Effector memory CD8-positive, alpha-beta T cell (primary cell): ENCODE measurements around the gene TRMT10B.
"Not testable (repeated sequence)": the region's sequence is repeated elsewhere in the genome, so short reads cannot be mapped to it uniquely, and the experiment has no call there.

Source experiments
- ATAC-seq: fragments of 150-1000 bp; cut with Tn5 transposase; replicated peaks from 2 replicates; pipeline ENCODE4 v1.10.0; 2021; ENCODE audit warnings: mild to moderate bottlenecking, moderate library complexity
- DNase-seq, 3 experiments: peaks; one replicate each; pipeline ENCODE4 v3.0.0; 2021
- H3K27ac Mint-ChIP-seq, 2 donors: one replicate each; pipeline ENCODE4 v1.8.0; 2022; ENCODE audit warnings: mild to moderate bottlenecking in 2 of 2, mixed read lengths in 2 of 2, moderate library complexity in 2 of 2
- H3K27me3 Mint-ChIP-seq, 2 donors: one replicate each; pipeline ENCODE4 v1.8.0; 2022; ENCODE audit warnings: mixed read lengths in 2 of 2
- H3K36me3 Mint-ChIP-seq: one replicate; pipeline ENCODE4 v1.8.0; 2022; ENCODE audit warnings: mild to moderate bottlenecking, moderate library complexity, mixed read lengths; ENCODE audit not compliant: insufficient read depth
- H3K4me1 Mint-ChIP-seq, 2 donors: one replicate each; pipeline ENCODE4 v1.8.0; 2022; ENCODE audit warnings: low read depth in 2 of 2, mixed read lengths in 2 of 2
- H3K4me3 Mint-ChIP-seq, 2 donors: one replicate each; pipeline ENCODE4 v1.8.0; 2022; ENCODE audit warnings: mild to moderate bottlenecking in 2 of 2, mixed read lengths in 2 of 2, moderate library complexity in 2 of 2
- H3K9me3 Mint-ChIP-seq, 2 donors: one replicate each; pipeline ENCODE4 v1.8.0; 2022; ENCODE audit warnings: mixed read lengths in 2 of 2

Gene TRMT10B

DNA sequence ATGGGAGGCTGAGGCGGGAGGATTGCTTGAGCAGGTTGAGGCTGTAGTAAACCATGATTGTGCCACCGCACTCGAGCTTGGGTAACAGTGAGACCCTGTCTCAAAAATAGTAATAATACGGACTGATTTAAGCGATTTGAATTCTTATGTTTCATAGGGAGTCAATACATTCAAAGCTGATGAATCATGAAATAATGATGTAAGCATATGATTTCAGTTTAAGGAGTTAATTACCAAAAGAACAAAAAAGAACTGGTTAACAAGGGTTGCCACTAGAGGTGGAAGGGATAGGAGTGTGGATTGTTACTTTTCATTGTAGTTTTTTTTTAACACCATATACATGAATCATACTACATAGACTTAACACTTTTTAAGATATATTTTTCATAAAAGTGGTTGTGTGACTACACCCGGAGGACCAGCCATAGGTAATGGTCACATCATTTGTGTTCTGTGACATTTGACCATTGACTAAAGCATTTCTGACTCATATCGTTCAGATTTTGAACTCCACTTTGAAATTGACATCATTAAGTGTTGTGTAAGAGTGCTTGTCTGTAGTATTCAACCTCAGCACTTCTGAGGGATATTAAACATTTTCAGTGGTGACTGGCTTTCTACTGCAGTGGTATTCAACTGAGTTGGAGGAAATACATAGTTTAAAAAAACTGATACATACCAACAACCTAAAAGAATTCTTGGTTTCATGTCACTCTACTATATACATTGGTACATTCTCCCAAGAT, 7.0 kb downstream of the TRMT10B start:
- Mint-ChIP-seq H3K27ac (peak overlapping the region in 1 of 2 donors; percentile 16), H3K27me3 (no peaks in the 10 kb centered on the region), H3K9me3 (no peaks in the 10 kb centered on the region), H3K4me1 (peaks cover 9 to 10% of the 10 kb centered on the region in 2 donors), H3K36me3 (peaks cover 18% of the 10 kb centered on the region), H3K4me3 (no peak overlapping the region)
- DNase-seq (no peak), ATAC-seq (no peak)

DNA sequence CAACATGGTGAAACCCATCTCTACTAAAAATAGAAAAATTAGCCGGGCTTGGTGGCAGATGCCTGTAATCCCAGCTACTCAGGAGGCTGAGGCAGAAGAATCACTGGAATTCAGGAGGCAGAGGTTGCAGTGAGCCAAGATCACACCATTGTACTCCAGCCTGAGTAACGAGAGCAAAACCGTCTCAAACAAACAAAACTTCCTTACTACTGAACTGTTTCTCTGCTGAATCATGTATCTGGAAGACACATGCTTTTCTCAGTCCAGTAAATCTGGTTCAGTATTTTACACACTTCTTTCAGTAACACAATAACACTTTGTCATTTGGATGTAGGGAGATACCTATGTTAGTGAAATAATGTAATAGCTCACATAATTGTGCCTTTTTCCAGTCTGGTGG, 7.9 kb downstream of the TRMT10B start:
- Mint-ChIP-seq H3K27ac (peak overlapping the region; percentile 16 to 53), H3K9me3 (no peaks in the 10 kb centered on the region), H3K27me3 (no peaks in the 10 kb centered on the region), H3K4me1 (peaks cover 9 to 11% of the 10 kb centered on the region in 2 donors), H3K4me3 (no peak overlapping the region), H3K36me3 (peaks cover 18% of the 10 kb centered on the region)
- no peak for ATAC-seq
- DNase-seq: no peak

- not testable (repeated sequence) for H3K9me3 Mint-ChIP-seq, ATAC-seq, H3K27me3 Mint-ChIP-seq, DNase-seq, H3K27ac Mint-ChIP-seq, H3K4me3 Mint-ChIP-seq
- H3K4me1 Mint-ChIP-seq: peaks cover 6 to 10% of the 10 kb centered on the region in 2 donors
- peaks cover 19% of the 10 kb centered on the region for H3K36me3 Mint-ChIP-seq
Measured at GRCh38 chr9:37765263-37765662, 11.7 kb downstream of the TRMT10B start.

DNA sequence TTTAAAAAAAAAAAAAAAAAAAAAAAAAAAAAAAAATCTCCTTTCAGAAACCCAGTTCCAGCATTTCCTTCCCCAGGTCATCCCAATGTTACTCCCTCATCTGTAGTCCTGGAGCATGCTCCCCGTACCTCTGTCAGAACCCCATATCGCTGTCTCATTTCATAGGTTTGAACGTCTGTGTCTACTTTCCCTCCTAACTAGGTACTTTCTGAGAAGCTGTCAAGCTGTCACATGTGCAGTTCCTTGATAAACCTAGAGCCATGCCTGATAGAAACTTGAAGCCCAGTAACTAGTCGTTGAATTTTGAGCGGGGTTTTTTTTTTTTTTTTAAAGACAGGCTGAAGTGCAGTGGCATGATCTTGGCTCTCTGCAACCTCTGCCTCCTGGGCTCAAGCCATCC, 15.7 kb downstream of the TRMT10B start:
- Mint-ChIP-seq H3K27me3 (no peaks in the 10 kb centered on the region), H3K27ac (peak overlapping the region; percentile 29 to 49), H3K4me3 (no peak overlapping the region), H3K9me3 (no peaks in the 10 kb centered on the region), H3K36me3 (peaks cover 25% of the 10 kb centered on the region), H3K4me1 (peaks cover 4 to 10% of the 10 kb centered on the region in 2 donors)
- ATAC-seq (no peak), DNase-seq (no peak)

DNA sequence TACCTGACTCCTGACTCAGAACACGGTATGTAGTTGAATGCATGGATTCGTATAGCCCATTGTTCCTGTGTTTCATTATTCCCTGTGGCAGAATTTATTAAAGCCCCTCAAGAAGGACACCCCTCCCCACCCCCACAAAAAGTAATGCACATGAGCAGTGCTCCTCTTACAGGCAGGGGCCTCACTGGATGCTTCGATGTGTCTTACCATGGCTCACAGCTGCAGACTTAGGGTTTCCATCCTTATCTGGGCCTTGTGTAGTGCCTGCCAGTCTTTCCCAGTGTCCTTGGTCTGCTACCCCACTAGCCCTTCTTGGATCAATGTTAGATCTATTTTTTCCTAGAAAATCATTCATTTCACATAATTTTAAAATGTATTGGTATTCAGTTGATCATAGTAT, 16.4 kb downstream of the TRMT10B start:
- peaks cover 23% of the 10 kb centered on the region for H3K36me3 Mint-ChIP-seq
- H3K9me3 Mint-ChIP-seq: no peaks in the 10 kb centered on the region
- no peak overlapping the region for H3K4me3 Mint-ChIP-seq
- peaks cover 4 to 10% of the 10 kb centered on the region in 2 donors for H3K4me1 Mint-ChIP-seq
- H3K27ac Mint-ChIP-seq: peak overlapping the region in 1 of 2 donors; percentile 29
- ATAC-seq (no peak), DNase-seq (no peak)
- H3K27me3 Mint-ChIP-seq: no peaks in the 10 kb centered on the region

DNA sequence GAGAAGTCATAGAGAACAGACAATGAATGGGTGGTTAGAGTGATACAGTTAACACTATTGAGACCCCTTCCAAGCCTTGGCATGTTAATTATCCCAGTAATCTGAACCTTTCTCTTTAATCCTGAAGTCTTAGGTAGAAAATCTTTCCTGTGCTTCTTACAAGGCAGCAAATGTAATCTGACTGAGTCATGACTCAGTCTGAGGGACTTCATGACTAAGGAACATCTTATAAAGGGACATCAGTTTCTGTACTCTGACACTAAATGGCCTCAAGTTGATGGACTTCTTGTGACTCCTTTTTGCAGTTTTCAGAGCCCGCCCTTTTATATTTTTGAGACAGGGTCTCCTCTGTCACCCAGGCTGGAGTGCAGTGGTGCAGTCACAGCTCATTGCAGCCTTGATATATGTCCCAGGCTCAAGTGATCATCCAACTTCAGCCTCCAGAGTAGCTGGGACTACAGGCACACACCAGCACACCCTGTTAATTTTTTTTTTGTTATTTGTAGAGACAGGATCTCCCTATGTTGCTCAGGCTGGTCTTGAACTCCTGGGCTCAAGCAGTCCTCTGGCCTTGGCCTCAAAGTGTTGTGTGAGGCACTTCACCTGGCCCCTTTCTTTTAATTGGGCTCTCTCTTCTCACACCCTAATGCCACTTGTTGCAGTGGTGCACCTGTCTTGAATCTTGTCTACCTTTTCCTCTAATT, 21.8 kb downstream of the TRMT10B start:
- H3K9me3 Mint-ChIP-seq: no peaks in the 10 kb centered on the region
- DNase-seq (no peak), ATAC-seq (no peak)
- no peak overlapping the region for H3K4me3 Mint-ChIP-seq
- peaks cover 58% of the 10 kb centered on the region for H3K36me3 Mint-ChIP-seq
- H3K27ac Mint-ChIP-seq: peak overlapping the region in 1 of 2 donors; percentile 25
- H3K4me1 Mint-ChIP-seq: peaks cover 3 to 4% of the 10 kb centered on the region in 2 donors
- no peaks in the 10 kb centered on the region for H3K27me3 Mint-ChIP-seq

- H3K27ac Mint-ChIP-seq: no peak overlapping the region
- H3K4me3 Mint-ChIP-seq: no peak overlapping the region
- peaks cover 3 to 9% of the 10 kb centered on the region in 2 donors for H3K4me1 Mint-ChIP-seq
- no peak for ATAC-seq
- peaks cover 62% of the 10 kb centered on the region for H3K36me3 Mint-ChIP-seq
- DNase-seq: no peak
- H3K9me3 Mint-ChIP-seq: no peaks in the 10 kb centered on the region
- no peaks in the 10 kb centered on the region for H3K27me3 Mint-ChIP-seq
Measured at GRCh38 chr9:37776328-37776727, 22.7 kb downstream of the TRMT10B start.

DNA sequence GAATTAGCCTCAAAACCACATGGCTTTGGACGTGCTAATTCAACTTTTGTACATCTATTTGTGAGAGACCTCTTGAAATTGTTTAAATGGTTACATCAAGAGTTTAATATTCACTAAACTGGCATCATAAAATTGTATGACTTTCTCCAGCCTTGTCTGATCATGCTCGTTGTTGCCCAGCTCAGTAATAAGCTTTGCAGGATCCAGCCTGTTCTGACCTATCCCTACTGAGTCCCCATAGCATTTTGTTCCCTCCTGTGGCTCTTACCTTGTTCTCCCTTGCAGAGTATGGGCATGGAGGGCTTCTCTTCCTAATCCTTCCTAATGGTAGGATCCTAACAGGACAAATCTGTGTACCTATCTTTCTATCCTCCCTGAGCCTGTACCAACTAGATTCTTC, 24.9 kb downstream of the TRMT10B start:
- ATAC-seq (no peak), DNase-seq (no peak)
- Mint-ChIP-seq H3K27me3 (no peaks in the 10 kb centered on the region), H3K27ac (no peak overlapping the region), H3K4me3 (no peak overlapping the region), H3K9me3 (no peaks in the 10 kb centered on the region), H3K4me1 (peaks cover 11 to 21% of the 10 kb centered on the region in 2 donors), H3K36me3 (peaks cover 61% of the 10 kb centered on the region)

DNA sequence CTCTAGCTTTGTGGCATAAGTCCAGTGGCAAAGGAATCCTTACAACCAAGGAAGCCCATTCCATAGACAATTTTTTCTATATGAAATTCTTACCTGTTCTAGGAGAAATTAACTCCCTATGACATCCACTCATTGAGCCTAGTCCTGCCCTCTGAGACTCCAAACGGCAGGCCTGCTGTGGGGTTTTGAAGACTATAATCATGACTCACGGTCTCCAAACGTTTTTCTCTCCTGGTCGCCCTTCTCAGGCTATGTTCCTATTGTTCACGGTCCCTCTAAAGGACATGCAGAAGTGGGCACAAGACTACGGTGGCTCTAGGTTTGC, 30.6 kb downstream of the TRMT10B start:
- DNase-seq (no peak), ATAC-seq (no peak)
- no peaks in the 10 kb centered on the region for H3K9me3 Mint-ChIP-seq
- H3K4me3 Mint-ChIP-seq: peak overlapping the region; percentile 99
- peak overlapping the region; percentile 99 for H3K27ac Mint-ChIP-seq
- H3K27me3 Mint-ChIP-seq: no peaks in the 10 kb centered on the region
- H3K36me3 Mint-ChIP-seq: peaks cover 40% of the 10 kb centered on the region
- H3K4me1 Mint-ChIP-seq: peaks cover 26 to 39% of the 10 kb centered on the region in 2 donors

DNA sequence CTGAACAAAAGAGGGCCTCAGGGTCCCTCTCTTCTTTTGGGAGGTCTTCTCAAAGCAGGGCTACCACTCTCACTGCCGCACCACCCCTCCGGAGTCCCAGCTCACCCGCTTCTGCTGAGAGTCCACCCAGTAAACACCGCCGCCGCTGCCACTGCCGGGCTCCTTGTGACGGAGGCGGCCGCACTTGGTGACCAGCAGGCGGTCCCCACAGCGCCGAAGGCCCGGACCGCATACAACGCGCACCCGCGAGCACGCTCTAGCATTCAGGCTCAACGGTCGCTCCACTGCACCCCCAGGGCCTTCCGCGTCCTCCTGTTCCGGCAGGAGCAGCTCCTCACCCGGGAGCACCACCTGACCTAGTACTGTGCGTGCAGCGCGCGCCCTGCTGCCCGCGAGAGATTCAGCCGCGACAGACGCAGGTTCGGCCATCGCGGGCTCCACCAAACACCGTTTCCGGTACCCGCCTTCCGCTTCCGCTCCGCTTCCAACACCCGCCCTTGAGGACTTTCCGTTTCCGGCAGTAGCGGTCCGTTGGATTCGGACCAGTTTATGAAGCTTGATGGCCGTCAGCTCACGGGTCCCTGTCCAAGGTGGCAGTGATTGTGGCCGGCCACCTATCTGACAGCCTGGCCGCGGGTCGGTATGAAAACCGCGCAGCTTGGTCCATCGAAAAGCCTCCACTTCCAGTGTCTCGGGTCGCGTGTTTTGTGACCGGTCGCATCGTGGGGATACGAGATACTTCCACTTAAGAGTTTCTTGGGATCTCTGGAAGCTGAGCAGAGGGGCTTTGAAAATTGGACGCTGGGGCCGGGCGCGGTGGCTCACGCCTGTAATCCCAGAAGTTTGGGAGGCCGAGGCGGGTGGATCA, 31.2 kb downstream of the TRMT10B start, which contains the start of gene EXOSC3:
Gene EXOSC3, minus strand, starts transcription at position 449 of the 868 bp plus-strand sequence. Its CDS starts 20 bp downstream, at position 429.
- DNase-seq (peak; percentile 78 to 80 (median 79)), ATAC-seq (peak; percentile 88)
- Mint-ChIP-seq H3K4me3 (peak within 1 kb of the TSS; percentile 99), H3K9me3 (no peaks in the 10 kb centered on the region), H3K27me3 (no peaks in the 10 kb centered on the region), H3K4me1 (peaks cover 26 to 39% of the 10 kb centered on the region in 2 donors), H3K27ac (peak within 1 kb of the TSS; percentile 99), H3K36me3 (peaks cover 34% of the 10 kb centered on the region)

DNA sequence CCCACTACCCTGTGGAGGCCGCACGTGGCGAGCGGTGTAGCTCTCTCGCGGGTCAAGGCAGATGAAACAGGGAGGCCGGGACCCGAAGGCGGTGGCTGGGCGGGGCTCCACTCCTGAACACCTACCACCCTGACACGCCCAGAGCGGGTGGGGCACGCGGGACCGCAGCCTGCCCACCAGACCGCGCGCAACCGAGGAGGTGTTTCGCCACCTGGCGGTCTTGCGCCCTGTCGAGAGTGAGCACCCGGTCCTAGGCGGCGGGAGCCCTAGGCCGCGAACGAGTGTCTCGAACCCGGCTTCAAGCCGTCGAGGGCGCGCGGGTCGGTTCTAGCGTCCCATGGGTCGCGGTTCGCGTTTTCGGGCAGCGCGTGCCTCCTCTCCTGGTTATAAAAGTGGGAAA, 33.5 kb downstream of the TRMT10B start:
- H3K27me3 Mint-ChIP-seq: no peaks in the 10 kb centered on the region
- no peaks in the 10 kb centered on the region for H3K9me3 Mint-ChIP-seq
- peaks cover 18% of the 10 kb centered on the region for H3K36me3 Mint-ChIP-seq
- ATAC-seq (no peak), DNase-seq (no peak)
- peaks cover 24 to 32% of the 10 kb centered on the region in 2 donors for H3K4me1 Mint-ChIP-seq
- no peak overlapping the region for H3K4me3 Mint-ChIP-seq
- no peak overlapping the region for H3K27ac Mint-ChIP-seq

DNA sequence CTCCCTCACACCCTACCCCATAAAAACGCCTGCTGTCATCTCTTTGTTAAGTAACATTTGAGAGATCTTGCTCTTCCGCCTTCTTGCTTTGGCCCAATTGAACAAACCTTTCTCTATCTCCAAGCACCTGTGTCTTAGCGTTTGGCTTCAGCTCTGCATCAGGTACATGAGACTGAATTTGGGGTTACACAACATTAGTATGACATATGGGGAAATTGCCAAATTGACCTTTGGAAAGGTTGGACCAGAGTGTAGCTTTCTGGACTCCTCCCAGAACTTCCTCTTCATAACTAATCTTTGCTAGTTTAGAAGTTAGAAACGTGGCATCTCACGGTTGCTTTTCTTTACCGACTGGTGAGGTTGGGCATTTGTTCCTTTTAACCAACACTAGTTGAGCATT, 34.7 kb downstream of the TRMT10B start:
- Mint-ChIP-seq H3K4me3 (no peak overlapping the region), H3K27me3 (no peaks in the 10 kb centered on the region)

DNA sequence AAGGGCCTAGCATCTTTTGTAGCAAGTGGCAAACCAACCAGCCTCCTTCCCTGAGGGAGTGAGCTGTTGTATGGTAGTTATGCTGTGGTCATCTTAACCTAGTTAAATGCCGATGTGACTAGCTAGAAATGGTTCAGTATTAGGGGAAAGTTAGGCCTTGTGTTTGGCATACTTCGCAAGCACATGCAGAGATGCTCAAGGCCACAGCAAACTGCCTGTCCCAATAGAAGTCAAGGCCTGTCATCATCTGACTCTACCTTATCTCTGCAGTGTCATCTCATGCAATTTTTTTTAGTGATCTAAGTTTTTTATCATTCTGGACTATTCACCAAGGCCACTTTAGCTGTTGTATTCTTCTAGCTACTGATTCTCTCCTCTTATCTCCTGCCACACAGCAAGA, 36.5 kb downstream of the TRMT10B start:
- Mint-ChIP-seq H3K27ac (no peak overlapping the region), H3K9me3 (no peaks in the 10 kb centered on the region), H3K27me3 (no peaks in the 10 kb centered on the region), H3K4me3 (no peak overlapping the region), H3K4me1 (peaks cover 8 to 10% of the 10 kb centered on the region in 2 donors), H3K36me3 (peaks cover 4% of the 10 kb centered on the region)
- no peak for ATAC-seq
- DNase-seq: no peak

More for the DNA sequence above, 34.7 kb downstream of the TRMT10B start:
- Mint-ChIP-seq H3K36me3 (peaks cover 13% of the 10 kb centered on the region), H3K4me1 (peaks cover 17 to 23% of the 10 kb centered on the region in 2 donors), H3K27ac (no peak overlapping the region), H3K9me3 (no peaks in the 10 kb centered on the region)
- no peak for DNase-seq
- no peak for ATAC-seq
